Lower lobe of right lung (tissue), 2 donors: ENCODE measurements around the gene CNIH3. TPM values are rescaled to one million over a fixed set of nuclear protein-coding genes. Genes with fewer than 3 reads are reported as not detected.

Experiments
- ATAC-seq, 2 donors: fragments of 200-7000 bp; cut with Tn5 transposase; one replicate each; pipeline ENCODE4 v1.9.1; 2020 to 2022; ENCODE audit warnings: mild to moderate bottlenecking in 2 of 2, moderate library complexity in 2 of 2
- DNase-seq: peaks from one replicate; pipeline ENCODE4 v3.0.0-alpha.2; 2020
- H3K27ac ChIP-seq: fragments of 200-600 bp; one replicate; pipeline ENCODE4 v1.8.0; 2022
- H3K27me3 ChIP-seq: fragments of 200-600 bp; one replicate; pipeline ENCODE4 v1.8.0; 2022; ENCODE audit warnings: low read depth
- H3K36me3 ChIP-seq: fragments of 200-600 bp; one replicate; pipeline ENCODE4 v1.8.0; 2022; ENCODE audit warnings: mild to moderate bottlenecking
- H3K4me1 ChIP-seq: fragments of 200-600 bp; one replicate; pipeline ENCODE4 v1.8.0; 2022
- H3K4me3 ChIP-seq: fragments of 200-600 bp; one replicate; pipeline ENCODE4 v1.8.0; 2022; ENCODE audit warnings: mild to moderate bottlenecking
- H3K9me3 ChIP-seq: fragments of 200-600 bp; one replicate; pipeline ENCODE4 v1.8.0; 2022
- intact Hi-C: fragments of 100-400 bp; cut with DNase I; formaldehyde crosslinking; loops from one replicate; pipeline ENCODE4 v1.11.0; 2022
- total RNA-seq: library from RNA; stranded (reverse); fragmentation: NEBNext Ultra II Directional; extraction: Animal tissue kit (Norgen Biotek cat#: 25700); gene quantifications from one replicate; pipeline ENCODE4 v1.2.1, GENCODE V29; 2021
- TF ChIP-seq, protein P1 (sequence below): fragments of 200-600 bp; IDR thresholded peaks from one replicate; pipeline ENCODE4 v1.8.0; 2022; ENCODE audit warnings: antibody characterized with exemption, mild to moderate bottlenecking
- donor health status: DM: no; HTN: yes; CAD: no; lungs with severe emphysema.

Gene CNIH3
- total RNA-seq, 1 donor from 2014 or later = 2.1 TPM

DNA sequence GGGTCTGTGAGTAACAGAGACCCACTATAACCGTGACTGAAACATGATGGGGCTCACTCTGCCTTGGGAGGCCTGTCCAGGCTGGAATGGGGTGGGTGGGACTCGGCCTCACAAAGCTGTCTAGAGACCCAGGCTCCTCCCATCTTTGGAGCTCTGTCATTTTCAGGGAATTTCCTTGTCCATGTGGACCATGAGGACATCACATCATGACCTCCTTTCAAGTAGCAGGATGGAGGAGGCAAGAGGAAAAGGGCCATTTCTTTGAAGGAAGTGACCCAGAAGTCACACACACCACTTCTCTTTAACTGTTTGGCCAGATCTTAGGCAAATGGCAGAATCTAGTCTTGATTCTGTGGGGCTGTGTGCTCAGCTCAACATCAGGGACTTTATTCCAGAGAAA lies 79.9 kb downstream of the CNIH3 start:
- Histone ChIP-seq H3K4me3 (no peak overlapping the region), H3K27ac (no peak overlapping the region), H3K9me3 (no peaks in the 10 kb centered on the region), H3K36me3 (no peaks in the 10 kb centered on the region), H3K4me1 (no peaks in the 10 kb centered on the region), H3K27me3 (no peaks in the 10 kb centered on the region)
- intact Hi-C loops = no loop called here
- TF ChIP-seq, protein P1, sequence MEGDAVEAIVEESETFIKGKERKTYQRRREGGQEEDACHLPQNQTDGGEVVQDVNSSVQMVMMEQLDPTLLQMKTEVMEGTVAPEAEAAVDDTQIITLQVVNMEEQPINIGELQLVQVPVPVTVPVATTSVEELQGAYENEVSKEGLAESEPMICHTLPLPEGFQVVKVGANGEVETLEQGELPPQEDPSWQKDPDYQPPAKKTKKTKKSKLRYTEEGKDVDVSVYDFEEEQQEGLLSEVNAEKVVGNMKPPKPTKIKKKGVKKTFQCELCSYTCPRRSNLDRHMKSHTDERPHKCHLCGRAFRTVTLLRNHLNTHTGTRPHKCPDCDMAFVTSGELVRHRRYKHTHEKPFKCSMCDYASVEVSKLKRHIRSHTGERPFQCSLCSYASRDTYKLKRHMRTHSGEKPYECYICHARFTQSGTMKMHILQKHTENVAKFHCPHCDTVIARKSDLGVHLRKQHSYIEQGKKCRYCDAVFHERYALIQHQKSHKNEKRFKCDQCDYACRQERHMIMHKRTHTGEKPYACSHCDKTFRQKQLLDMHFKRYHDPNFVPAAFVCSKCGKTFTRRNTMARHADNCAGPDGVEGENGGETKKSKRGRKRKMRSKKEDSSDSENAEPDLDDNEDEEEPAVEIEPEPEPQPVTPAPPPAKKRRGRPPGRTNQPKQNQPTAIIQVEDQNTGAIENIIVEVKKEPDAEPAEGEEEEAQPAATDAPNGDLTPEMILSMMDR = no peak
- DNase-seq (no peak), ATAC-seq (no peak)

DNA sequence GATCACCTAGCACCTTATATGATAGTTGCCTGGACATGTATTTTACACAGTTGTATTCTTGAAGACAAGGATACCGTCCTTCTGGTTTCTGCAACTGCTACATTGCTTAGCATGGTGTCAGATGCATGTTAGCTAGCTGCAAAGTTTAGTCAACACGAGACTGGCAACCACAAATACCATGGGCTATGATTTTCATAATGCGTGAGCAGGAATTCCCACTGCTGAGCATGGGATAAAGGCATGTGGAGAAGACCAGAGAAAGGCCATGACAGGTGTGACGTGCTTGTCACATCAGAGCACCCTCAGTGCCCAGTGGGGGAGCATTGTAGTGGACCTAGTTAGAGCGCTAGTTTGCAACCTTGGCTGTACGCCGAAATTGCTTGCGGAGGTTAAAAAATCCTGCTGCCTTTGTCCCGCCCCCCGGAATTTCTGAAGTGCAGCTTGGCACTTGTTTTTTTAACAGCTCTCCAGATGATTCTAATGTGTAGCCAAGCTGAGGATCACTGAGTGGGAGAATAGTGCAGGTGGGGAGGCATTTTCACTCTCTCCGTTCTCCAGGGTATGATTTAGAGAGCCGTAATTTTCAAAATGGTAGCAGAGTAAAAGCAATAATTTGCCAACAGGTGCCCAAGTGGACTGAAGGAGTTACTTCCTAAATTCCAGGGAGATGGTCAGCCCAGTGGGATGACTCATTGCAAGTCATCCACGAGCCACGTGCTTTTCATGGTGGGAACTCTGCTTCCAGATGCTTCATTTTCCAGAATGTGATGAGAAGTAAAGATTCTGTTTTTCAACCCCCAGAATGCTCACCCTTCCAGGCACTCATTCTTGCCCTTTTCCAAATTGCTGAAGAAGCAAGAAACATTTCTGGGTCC lies 81.0 kb downstream of the CNIH3 start:
- no peaks in the 10 kb centered on the region for H3K9me3 ChIP-seq
- intact Hi-C loops = no loop called here
- TF ChIP-seq, protein P1 = no peak
- DNase-seq = no peak
- no peaks in the 10 kb centered on the region for H3K36me3 ChIP-seq
- H3K27ac ChIP-seq = no peak overlapping the region
- H3K27me3 ChIP-seq = no peaks in the 10 kb centered on the region
- peak in 1 of 2 donors; percentile 40 for ATAC-seq
- no peak overlapping the region for H3K4me3 ChIP-seq
- no peaks in the 10 kb centered on the region for H3K4me1 ChIP-seq

DNA sequence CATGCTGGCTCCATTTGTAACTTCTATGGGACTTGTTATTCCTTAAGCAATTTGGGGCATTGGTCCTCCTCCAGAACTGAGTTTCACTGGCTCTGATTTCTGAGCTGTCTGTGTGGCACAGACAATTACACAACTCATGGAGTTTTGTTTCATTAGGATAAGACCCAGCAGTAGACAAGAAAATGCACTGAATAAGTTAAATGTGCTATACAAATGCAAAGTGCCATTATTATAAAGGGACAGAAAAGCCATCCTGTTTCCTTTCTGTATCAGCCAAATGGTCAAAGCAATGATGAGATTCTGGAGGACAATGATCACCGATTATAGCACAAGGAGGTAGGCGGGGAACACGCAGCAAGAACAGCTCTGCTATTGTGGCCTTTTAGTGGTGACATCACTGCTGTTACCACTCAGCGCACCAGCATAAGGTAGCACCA lies 81.9 kb downstream of the CNIH3 start:
- Histone ChIP-seq H3K27ac (no peak overlapping the region), H3K4me3 (no peak overlapping the region), H3K9me3 (no peaks in the 10 kb centered on the region), H3K27me3 (no peaks in the 10 kb centered on the region), H3K36me3 (no peaks in the 10 kb centered on the region), H3K4me1 (no peaks in the 10 kb centered on the region)
- intact Hi-C loops = no loop called here
- DNase-seq (no peak), ATAC-seq (no peak)
- TF ChIP-seq, protein P1 = no peak

DNA sequence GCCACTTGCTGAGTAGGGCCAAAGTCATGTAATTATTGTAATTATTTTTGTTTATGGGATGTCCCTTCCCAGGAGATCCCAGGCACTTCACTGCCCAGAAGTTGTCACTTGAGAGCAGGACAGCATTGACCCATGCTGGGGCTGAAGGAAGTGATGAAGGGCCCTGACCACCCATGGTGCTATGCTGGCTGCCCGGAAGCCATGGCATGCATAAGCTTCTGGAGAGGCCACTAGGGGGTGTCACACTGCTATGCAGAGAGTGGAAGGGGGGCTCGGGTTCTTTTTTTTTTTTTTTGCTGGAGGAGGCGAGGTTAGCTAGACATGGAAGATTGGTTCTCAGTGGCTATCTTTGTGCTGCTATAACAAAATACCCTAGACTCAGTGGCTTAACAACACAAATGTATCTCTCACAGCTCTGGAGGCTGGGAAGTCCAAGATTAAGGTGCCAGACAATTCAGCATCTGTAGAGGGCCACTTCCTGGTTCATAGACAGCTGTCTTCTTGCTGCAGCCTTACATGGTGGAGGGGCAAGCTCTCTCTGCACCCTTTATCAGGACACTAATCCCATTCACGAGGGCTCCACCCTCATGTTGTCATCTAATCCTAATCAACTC lies 84.9 kb downstream of the CNIH3 start:
- Histone ChIP-seq H3K9me3 (no peaks in the 10 kb centered on the region), H3K27ac (no peak overlapping the region), H3K27me3 (no peaks in the 10 kb centered on the region), H3K4me1 (no peaks in the 10 kb centered on the region), H3K4me3 (no peak overlapping the region), H3K36me3 (no peaks in the 10 kb centered on the region)
- DNase-seq (no peak), ATAC-seq (no peak)
- TF ChIP-seq, protein P1 = peak; percentile 20
- intact Hi-C loops = no loop called here

DNA sequence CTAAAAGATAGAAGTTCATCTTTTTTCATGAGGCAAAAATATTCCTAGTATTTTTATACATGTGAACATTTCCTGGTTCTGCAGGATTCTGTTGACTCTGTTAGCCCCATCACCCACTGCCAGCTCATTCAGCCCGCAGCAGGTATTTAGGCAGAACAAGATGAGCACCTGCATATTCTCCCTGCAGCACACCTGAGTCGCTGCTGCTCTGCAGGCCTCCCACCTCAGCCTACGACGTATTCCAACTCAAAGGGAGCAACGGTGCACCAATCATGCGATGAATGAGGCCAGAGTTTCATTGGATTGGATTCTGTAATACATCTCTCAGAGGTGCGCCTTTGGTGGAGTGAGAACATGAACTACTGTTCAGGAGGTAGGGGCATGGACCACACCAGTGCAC lies 87.6 kb downstream of the CNIH3 start:
- intact Hi-C loops = no loop called here
- Histone ChIP-seq H3K36me3 (no peaks in the 10 kb centered on the region), H3K4me3 (no peak overlapping the region), H3K27me3 (no peaks in the 10 kb centered on the region), H3K27ac (no peak overlapping the region), H3K9me3 (no peaks in the 10 kb centered on the region), H3K4me1 (no peaks in the 10 kb centered on the region)
- ATAC-seq (no peak), DNase-seq (no peak)
- TF ChIP-seq, protein P1 = no peak
